Glomerular endothelial cell (primary cell): ENCODE results near the gene DRAM1. TPM values are rescaled to one million over a fixed set of nuclear protein-coding genes. Genes with fewer than 3 reads are reported as not detected.
"Not testable (repeated sequence)": the region's sequence is repeated elsewhere in the genome, so short reads cannot be mapped to it uniquely, and the experiment has no call there.

Experiments used
- DNase-seq: peaks from one replicate; pipeline ENCODE4 v3.0.0-alpha.2; 2011; ENCODE audit warnings: low read depth, low spot score; ENCODE audit errors: extremely low read depth
- total RNA-seq: library from RNA; depleted of rRNA; stranded (reverse); fragments of >200 nt; gene quantifications from 2 replicates; pipeline ENCODE4 v1.2.3, GENCODE V29; 2015

DRAM1 gene, protein sequence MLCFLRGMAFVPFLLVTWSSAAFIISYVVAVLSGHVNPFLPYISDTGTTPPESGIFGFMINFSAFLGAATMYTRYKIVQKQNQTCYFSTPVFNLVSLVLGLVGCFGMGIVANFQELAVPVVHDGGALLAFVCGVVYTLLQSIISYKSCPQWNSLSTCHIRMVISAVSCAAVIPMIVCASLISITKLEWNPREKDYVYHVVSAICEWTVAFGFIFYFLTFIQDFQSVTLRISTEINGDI
- 40.7 and 50.1 TPM in 2 replicates for total RNA-seq

DNA sequence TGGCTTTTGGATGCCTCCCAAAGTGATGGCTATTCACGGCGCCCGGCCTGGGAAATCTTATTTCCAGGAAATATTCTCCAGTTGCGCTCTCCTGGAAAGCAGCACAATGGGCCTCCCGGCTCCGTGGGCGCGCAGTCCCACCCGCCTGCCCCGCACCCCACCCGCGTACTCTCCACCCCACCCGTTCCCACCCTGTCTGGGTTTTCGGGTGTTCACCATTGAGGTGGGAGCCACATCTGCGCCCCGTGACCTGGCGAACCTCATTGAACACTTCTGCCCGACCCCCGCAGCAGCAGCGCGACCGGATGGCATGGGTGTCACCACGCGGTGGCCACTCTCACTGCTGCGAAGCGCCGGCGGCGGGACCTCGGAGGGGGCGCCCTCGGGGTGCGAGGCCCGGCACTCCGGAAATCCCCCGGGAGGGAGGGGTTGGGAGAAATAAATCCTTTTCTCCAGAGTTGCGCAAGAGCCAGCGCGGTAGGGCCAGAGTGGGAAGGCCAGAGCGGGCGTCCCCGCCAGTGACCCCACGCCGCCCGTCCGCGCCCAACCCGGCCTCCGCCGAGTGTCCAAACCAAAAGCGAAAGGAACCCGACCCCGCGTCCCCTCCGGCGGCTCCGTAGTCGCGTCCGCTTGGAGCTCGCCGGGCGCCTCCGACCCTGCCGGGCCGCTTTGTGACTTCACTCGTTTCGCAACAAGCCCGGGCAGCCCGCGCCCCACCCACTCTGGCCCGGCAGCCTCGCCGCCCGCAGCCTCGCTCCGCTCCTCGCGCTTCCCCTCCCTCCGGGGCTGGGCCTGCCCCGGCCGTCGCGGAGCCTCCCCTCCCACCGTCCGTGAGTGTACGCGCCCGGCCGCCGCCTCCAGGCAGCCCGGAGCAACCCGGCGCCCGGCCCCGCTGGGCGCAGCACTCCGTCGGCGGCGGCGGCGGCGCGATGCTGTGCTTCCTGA lies at the start of gene DRAM1:
TSS of gene DRAM1 (plus strand) at position 720 of the 945 bp plus-strand sequence. CDS start at position 930, 210 bp downstream.
- DNase-seq: no peak

DNA sequence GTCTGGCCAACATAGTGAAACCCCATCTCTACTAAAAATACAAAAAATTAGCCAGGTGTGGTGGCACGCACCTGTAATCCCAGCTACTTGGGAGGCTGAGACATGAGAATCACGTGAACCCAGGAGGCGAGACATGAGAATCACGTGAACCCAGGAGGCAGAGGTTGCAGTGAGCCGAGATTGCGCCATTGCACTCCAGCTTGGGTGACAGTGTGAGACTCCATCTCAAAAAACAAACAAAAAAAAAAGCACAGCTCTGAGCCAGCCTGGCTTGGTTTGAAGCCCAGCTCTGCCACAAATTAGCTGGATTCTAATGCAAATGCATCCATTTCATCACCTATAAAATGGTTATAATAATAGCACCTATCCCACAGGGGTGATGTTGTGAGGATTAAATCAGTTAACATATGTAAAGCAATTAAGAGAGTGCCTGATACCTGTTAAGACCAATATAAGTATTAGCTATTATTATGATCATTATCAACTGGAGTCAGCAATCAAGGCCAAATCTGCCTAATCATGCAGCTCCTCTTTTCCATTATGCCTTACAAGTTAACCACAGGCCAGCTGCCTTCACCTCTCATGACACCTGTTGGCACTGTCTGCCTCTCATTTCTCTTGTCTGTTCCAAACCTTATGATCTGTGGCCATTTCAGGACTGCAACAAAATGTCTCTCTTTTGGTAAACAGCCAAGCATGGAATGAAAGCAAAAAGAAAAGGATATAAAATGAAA lies 48.8 kb upstream of the DRAM1 start:
- no peak for DNase-seq

DNA sequence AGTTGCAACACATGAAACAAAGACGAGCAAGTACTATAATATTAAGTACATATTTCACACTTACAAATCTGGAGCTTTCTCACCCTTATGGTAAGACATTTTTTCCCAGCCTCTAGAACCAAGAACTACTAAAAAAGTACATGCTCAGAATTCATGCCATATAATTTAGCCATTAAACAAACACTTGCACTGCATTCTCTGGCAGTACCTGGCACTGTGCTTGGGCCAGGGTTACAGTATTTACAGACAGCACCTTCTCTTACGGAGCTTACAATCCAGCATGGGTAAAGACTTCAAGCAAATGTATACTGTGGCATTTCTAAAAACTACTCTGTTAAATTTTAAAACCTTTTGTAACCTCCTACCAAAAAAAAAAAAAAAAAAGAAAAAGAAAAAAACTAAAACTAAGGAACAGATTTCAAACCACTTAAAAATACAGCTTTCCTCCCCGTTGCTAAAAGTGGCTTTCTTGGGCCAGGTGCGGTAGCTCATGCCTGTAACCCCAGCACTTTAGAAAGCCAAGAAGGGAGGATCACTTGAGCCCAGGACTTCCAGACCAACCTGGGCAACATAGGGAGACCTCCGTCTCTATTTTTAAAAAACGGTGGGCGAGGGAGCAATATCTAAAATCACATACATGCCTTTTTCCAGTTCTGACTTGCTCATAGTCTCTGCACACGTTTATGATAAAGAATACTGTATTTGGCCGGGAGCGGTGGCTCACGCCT lies 47.6 kb upstream of the DRAM1 start:
- no peak for DNase-seq

DNA sequence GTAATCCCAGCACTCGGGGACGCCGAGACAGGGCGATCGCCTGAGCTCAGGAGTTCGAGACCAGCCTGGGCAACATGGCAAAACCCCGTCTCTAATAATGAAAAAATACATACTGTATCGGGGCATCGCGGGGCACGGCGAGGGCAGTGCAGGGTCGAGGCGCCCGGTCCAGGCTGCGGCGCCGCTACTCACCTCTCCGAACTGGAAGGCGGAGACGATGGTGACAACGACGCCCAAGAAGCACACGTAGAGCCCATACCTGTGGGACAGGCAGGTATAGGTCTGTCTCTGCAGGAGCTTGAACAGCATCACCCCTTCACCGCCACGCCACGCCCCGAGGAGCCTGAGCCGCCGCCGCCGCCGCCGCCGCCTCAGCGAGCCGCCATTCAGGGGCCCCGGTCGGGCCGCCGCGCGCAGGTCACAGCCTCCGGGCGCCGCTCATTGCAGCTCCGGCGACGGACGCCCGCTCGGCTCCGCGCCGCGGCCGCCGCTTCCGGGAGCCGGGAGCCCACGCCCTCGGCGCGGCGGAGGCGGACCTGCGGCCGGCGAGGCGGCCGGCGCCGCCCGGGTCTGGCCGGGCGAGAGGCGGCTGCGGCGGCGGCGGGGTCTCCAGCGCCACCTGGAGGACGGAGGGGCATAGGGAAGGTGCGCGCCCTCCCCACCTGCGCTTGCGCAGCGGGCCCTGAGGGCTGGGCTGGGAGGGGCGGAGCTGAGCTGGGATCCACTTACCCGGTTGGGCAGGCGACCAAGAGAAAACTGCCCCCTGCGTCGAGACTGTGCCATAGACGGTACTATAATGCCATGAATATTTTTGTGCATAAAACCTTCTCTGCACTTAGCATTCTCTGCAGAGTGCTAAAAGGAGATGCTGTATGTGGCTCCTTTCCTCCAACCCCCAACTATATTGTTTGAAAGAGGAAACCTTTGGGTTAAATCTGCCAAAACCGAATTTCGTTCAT lies 46.7 kb upstream of the DRAM1 start, which contains the start of gene GNPTAB:
TSS of gene GNPTAB (minus strand) at position 593 of the 959 bp plus-strand sequence. CDS start at position 309, 284 bp downstream.
- peak; percentile 57 for DNase-seq

DNA sequence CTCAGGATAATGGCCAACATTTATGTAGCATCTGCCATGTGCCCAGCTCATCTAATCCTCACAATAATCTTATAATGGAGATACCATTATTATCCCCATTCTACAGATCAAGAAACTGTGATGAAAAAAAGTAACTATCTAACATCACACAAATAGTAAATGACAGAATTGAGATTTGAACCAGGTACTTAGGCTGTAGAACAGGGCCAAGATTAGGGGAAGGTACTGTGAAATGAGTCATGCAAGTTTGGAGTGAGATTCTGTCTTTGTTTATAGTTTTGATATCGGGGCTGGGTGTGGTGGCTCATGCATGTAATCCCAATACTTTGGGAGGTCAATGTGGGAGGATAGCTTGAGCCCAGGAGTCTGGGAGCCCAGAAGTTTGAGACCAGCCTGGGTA lies 45.4 kb upstream of the DRAM1 start:
- no peak for DNase-seq

DNA sequence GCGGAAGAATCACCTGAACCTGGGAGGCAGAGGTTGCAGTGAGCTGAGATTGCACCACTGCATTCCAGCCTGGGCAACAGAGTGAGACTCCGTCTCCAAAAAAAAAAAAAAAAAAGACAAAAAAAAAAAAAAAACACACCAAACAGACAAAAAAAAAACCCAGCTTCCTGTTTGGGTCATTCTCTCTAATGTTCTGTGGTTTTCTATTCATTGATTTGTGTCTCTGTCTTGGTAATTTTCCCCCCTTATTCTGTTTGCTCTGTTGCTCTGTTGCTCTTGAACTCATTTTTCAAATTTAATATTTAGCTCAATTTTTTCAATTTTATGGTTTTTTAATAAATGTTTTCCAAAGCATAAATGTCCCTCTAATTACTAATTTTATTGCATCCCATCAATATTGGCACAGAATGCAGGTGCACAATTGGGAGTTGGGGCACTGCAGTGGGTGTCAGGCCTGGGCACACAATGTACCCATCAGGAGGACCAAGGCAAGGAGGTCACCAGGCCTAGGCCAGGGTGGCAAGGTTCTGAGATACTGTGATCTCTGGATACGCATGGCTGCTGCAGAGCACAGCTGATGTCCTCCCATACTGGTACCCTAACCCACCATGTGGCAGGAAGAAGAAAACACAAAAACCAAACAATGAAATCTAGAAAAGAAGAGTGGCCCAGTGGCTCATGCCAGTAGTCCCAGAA lies 38.6 kb upstream of the DRAM1 start:
- no peak for DNase-seq

DNA sequence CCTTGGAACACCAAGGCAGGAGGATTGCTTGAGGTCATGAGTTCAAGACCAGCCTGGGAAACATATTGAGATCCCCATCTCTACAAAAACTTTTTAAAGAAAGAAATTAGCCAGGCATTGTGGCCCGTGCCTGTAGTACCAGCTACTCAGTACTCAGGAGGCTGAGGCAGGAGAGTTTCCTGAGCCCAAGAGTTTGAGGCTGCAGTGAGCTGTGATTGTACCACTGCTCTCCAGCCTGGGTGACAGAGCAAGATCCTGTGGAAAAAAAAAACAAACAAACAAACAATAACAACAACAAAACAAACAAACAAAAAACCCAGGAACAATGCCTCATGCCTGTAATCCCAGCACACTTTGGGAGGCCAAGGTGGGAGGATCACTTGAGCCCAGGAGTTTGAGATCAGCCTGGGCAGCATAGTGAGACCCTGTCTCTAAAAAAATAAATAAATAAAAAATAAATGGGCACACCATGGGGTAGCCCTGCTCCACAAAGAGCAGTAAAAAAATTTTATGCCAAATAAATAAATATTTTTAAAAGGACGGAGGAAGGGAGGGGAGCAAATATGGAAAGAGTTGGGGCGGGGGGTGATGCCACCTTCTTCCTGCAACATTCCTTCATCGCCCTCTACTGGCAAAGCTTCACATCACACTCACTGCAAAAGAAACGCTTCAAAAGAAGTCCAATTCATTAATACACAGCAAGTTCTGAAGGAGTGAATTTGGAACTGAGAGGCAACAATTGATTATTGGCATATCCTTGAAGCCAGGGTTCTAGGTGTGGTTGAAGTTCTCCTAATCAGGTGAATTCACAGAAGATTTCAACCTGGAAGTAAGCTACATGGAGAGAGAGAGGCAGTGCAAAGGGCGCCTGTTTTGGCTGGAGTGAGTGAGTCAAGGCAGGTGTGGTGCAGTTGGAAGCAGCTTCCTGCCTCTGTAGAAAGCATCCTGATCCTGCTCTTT lies 37.8 kb upstream of the DRAM1 start:
- no peak for DNase-seq

DNA sequence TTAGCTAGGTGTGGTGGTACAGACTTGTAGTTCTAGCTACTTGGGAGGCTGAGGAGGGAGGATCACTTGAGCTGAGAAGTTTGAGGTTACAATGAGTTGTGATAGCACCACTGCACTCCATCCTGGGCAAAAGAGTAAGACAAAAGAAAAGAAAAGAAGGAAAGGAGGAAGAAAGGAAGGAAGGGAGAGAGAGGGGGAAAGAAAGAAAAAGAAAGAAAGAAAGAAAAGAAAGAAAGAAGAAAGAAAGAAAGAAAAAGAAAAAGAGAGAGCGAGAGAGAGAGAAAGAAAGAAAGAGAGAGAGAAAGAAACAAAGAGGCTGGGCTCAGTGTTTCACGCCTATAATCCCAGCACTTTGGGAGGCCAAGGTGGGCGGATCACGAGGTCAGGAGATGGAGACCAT lies 36.3 kb upstream of the DRAM1 start:
- DNase-seq: no peak

DNA sequence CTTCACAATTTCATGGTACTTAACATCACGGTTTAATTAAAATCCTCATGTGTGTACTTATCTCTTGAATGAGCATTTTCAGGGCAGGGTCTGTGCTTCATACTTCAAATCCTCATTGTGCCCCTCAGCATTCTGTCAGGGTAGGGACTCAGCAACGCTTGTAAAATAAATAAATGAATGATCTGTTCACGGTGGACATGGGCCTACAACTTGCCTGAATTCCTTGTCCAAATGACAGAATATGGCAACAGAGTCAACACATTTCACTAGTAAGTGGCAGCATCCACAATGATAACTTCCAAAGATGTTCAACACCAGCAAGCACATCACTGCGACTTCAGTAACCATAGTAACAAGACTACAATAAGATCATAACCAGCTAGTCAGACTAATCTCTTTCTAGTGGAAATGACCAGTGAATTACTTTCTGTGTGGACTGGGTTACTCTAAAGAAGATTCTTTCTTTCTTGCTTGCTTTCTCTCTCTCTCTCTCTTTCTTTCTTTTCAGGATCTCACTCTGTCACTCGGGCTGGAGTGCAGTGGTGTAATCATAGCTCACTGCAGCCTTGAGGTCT lies 32.2 kb upstream of the DRAM1 start:
- DNase-seq: no peak

DNA sequence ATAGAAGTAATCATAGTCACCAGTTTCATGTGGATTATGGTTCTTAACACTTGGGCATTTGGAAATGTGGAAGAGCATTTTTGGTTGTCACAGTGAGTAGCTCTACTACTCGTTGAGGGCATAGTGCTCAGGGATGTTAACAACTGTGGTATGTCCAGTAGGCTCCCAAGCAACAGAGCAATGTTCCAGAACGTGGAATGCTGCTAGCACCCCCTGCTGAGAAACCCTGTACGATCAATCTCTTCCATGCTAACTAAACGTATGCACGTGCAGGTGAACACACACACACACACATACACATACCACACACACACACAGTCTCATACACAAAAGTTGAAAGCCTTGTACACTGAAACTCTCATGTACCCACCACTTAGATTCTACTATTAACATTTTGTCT lies 30.1 kb upstream of the DRAM1 start:
- DNase-seq: no peak

DNA sequence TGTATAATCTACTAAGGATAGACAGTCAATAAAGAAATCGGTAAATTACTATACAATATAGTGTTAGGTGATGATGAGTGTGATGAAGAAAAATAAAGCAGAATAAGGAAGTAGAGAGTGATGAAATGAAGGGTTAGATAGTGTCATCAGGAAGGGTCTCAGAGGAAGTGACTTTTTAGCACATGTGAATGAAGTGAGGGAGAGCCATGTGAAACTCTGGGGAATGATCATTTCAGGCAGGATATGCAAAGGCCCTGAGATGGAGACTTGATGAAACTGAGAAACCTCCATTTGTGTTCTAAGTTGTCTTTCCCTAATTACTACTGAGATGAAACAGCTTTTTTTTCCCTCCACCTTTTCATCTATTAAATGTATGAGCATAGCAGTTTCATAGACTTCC lies 27.2 kb upstream of the DRAM1 start:
- no peak for DNase-seq

DNA sequence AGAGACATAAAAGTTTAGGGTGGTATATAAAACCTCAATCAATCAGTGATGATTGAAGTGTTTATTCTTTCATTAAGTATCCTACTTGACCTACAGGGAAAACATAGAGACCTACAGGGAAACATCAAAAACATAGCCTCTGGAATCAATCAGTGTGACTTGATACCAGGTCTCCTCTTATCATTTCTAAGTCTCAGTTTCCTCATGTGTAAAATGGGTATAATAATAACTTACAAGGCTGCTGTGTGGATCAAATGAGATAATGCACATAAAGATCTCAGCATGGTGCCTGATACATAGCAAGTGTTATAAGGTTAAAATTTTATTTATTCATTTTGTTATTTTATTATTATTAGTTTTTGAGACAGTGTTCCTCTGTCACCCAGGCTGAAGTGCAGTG lies 24.4 kb upstream of the DRAM1 start:
- no peak for DNase-seq

DNA sequence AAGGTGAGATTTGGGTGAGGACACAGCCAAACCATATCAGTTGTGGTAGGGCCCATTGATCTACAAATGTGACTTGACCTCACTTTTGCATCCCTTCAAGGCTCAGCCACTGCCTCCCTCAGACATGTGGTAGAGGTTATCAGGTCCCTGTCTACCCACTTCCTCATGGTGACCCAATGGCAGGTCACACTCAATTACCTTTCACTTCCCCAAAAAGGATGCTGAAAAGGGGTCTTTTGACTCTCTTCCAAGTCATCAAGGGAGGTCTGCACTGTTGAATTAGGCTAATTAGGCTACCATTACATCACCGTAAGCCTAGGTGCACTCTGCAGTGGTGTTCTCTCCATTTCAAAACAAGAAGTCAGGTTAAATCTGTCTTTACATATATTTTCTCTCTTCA lies 22.6 kb upstream of the DRAM1 start:
- no peak for DNase-seq

DNA sequence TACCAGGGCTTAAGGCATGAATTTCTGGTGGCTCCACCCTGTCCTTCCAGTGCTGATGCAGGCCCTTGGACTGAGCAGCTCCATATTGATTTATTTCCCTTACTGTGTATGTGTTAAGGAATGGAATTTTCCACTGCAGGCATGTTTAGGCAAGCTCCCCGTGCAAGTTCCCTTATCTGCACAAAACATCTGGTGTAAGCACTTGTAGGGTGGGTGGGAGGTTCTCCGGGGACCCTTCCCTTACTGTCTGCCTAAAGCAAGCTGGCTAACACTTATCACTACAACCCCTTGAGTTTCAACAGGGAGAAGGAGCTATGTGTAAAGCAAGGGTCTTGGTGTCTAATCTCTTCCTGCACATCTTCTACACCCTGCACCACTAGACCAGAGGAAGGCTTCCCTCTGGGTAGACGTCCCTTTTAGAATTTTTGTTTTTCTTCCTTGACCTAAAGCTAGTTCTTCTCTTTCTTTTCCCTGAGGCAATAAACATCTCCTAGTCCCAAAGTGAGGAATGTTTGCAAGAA lies 22.0 kb upstream of the DRAM1 start:
- no peak for DNase-seq

DNA sequence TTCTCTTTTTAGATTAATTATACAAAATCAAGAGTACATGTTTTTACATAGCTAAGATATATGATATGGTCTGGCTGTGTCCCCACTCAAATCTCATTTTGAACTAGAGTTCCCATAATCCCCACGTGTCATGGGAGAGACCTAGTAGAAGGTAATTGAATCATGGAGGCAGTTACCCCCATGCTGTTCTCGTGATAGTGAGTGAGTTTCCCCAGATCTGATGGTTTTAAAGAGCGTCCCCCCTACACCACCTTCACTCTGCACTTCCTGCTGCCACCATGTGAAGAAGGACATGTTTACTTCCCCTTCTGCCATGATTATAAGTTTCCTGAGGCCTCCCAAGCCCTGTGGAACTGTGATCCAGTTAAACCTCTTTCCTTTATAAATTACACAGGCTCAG lies 21.4 kb upstream of the DRAM1 start:
- DNase-seq: no peak

DNA sequence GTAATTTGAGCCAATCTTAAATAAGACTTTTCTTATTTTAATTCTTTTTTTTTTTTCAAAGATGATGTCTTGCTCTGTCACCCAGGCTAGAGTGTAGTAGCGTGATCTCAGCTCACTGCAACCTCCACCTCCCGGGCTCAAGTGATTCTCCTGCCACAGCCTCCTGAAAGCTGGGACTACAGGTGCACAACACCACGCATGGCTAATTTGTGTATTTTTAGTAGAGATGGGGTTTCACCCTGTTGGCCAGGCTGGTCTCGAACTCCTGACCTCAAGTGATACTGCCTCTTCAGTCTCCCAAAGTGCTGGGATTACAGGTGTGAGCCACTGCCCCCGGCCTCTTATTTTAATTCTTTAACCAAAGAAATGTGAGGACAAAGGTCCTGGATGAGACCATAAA lies 20.8 kb upstream of the DRAM1 start:
- not testable (repeated sequence) for DNase-seq

DNA sequence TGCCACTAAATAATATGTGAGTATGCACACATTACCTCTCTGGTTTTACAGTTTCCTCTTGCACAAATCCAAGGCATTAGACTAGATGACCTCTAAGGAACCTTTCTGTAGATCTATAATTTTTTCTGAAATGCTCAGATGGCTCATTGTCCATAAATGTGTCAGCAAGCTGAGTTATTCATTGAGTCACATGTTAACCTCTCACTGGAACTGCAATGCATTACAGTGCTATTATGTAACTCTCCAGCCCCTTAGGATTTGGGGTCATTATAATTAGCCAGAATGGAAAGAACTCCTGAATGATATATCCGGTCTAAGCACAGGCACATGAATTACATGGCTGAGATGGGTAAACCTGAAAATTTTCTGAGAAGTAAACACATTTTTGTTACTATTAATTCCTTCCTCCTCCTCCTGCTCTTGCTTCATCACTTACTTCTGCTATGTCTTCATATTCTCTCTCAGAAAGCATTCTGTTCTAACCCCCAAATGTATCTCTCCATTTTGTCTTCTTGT lies 20.3 kb upstream of the DRAM1 start:
- DNase-seq: no peak
